ENCODE measurements around the gene MYCBP2.
A peak's percentile ranks its signal among the peaks of the same experiment; 100 is the strongest.

Gene MYCBP2

GRCh38 chr13:77031656-77032243 lies 295.1 kb downstream of the MYCBP2 start:
- Histone ChIP-seq H3K9ac (ENCODE audit: low read length) (no peak overlapping the region), H3K36me3 (replicated peaks; ENCODE audit: insufficient read depth, low read length) (no peaks in the 10 kb centered on the region), H3K4me1 (ENCODE audit: low read length) (no peaks in the 10 kb centered on the region), H3K9me3 (replicated peaks; ENCODE audit: insufficient read depth, low read length) (no peaks in the 10 kb centered on the region), H2AFZ (ENCODE audit: low read length) (no peak overlapping the region), H3K79me2 (ENCODE audit: low read length) (no peaks in the 10 kb centered on the region), H3K4me3 (ENCODE audit: low read length) (no peak overlapping the region), H3K27ac (ENCODE audit: low read length) (no peak overlapping the region), H4K20me1 (ENCODE audit: insufficient read depth, low read length) (no peaks in the 10 kb centered on the region), H3F3A (ENCODE audit: insufficient read depth, low read length) (peaks cover 9% of the 10 kb centered on the region; the same call in 1 of the 2 replicates), H3K9me2 (replicated peaks; ENCODE audit: insufficient read depth, low read length) (no peaks in the 10 kb centered on the region), H3K4me2 (ENCODE audit: low read depth, low read length) (no peak overlapping the region), H3K27me3 (replicated peaks; ENCODE audit: insufficient read depth, low read length) (no peaks in the 10 kb centered on the region)
- no peak for DNase-seq
- TF ChIP-seq EZH2phosphoT487 (IDR thresholded peaks at IDR 0.05; ENCODE audit: low read length), result no peak
- TF ChIP-seq EZH2 (optimal IDR thresholded peaks at IDR 0.05; ENCODE audit: low read depth, low read length), result no peak
- no peak for TF ChIP-seq CTCF (IDR thresholded peaks at IDR 0.05; ENCODE audit: low read length)

GRCh38 chr13:77029436-77029835 lies 297.5 kb downstream of the MYCBP2 start:
- no peak overlapping the region for H3K9ac ChIP-seq (ENCODE audit: low read length)
- no peak for TF ChIP-seq CTCF (IDR thresholded peaks at IDR 0.05; ENCODE audit: low read length)
- TF ChIP-seq EZH2 (optimal IDR thresholded peaks at IDR 0.05; ENCODE audit: low read depth, low read length), result no peak
- no peak for TF ChIP-seq EZH2phosphoT487 (IDR thresholded peaks at IDR 0.05; ENCODE audit: low read length)
- DNase-seq, result no peak
- H3K4me1 ChIP-seq (ENCODE audit: low read length), result peaks cover 7% of the 10 kb centered on the region
- H3K27me3 ChIP-seq (replicated peaks; ENCODE audit: insufficient read depth, low read length), result no peaks in the 10 kb centered on the region
- no peak overlapping the region for H3K27ac ChIP-seq (ENCODE audit: low read length)
- H3K4me3 ChIP-seq (ENCODE audit: low read length), result no peak overlapping the region
- H3K36me3 ChIP-seq (replicated peaks; ENCODE audit: insufficient read depth, low read length), result no peaks in the 10 kb centered on the region
- H3K79me2 ChIP-seq (ENCODE audit: low read length), result peaks cover 20% of the 10 kb centered on the region
- no peaks in the 10 kb centered on the region for H3K9me3 ChIP-seq (replicated peaks; ENCODE audit: insufficient read depth, low read length)
- no peak overlapping the region for H3K4me2 ChIP-seq (ENCODE audit: low read depth, low read length)
- H3F3A ChIP-seq (ENCODE audit: insufficient read depth, low read length), result peaks cover 9% of the 10 kb centered on the region; the same call in 1 of the 2 replicates
- no peaks in the 10 kb centered on the region for H3K9me2 ChIP-seq (replicated peaks; ENCODE audit: insufficient read depth, low read length)
- H4K20me1 ChIP-seq (ENCODE audit: insufficient read depth, low read length), result peaks cover 5% of the 10 kb centered on the region; the same call in 1 of the 2 replicates
- no peak overlapping the region for H2AFZ ChIP-seq (ENCODE audit: low read length)

DNA sequence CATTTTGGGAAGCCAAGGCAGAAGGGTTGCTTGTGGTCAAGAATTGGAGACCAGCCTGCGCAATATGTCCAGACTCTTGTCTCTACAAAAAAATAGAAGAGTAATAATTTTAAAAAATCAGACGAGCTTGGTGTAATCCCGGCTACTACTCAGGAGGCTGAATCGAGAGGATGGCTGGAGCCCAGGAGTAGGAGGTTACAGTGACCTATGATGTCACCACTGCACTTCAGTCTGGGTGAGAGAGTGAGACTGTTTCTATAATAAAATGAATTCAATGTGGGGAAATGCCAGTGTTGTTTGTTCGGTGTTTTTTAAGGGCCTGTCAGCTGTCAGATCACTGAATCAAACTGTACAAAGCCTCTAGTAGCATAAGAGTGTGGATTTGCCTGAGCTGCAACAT lies 298.7 kb downstream of the MYCBP2 start:
- Histone ChIP-seq H3K9me2 (replicated peaks; ENCODE audit: insufficient read depth, low read length) (no peaks in the 10 kb centered on the region), H3K27me3 (replicated peaks; ENCODE audit: insufficient read depth, low read length) (no peaks in the 10 kb centered on the region), H3K27ac (ENCODE audit: low read length) (no peak overlapping the region), H4K20me1 (ENCODE audit: insufficient read depth, low read length) (peaks cover 13% of the 10 kb centered on the region; the same call in 1 of the 2 replicates), H3K4me3 (ENCODE audit: low read length) (no peak overlapping the region), H2AFZ (ENCODE audit: low read length) (no peak overlapping the region), H3K79me2 (ENCODE audit: low read length) (peaks cover 32% of the 10 kb centered on the region), H3K4me1 (ENCODE audit: low read length) (peaks cover 10% of the 10 kb centered on the region), H3K9ac (ENCODE audit: low read length) (no peak overlapping the region), H3F3A (ENCODE audit: insufficient read depth, low read length) (peaks cover 9% of the 10 kb centered on the region; the same call in 1 of the 2 replicates), H3K9me3 (replicated peaks; ENCODE audit: insufficient read depth, low read length) (no peaks in the 10 kb centered on the region), H3K36me3 (replicated peaks; ENCODE audit: insufficient read depth, low read length) (no peaks in the 10 kb centered on the region), H3K4me2 (ENCODE audit: low read depth, low read length) (peak overlapping the region; percentile 82; the same call in 1 of the 2 replicates)
- TF ChIP-seq EZH2 (optimal IDR thresholded peaks at IDR 0.05; ENCODE audit: low read depth, low read length) (no peak), EZH2phosphoT487 (IDR thresholded peaks at IDR 0.05; ENCODE audit: low read length) (no peak), CTCF (IDR thresholded peaks at IDR 0.05; ENCODE audit: low read length) (no peak)
- DNase-seq, result no peak

All from MM.1S (cell line).